Gastroesophageal sphincter (tissue), 3 donors: Measurements from ENCODE around the gene THBS1.

ENCODE experiments used
- CTCF ChIP-seq, 4 experiments: fragments of 200-600 bp in 2 of 4; fragments of 450-650 bp in 2 of 4; sonication (generic) in 1 of 4; IDR thresholded peaks; one replicate each; pipeline ENCODE4 v1.5.1; 2017 to 2019; ENCODE audit warnings: antibody characterized with exemption in 4 of 4, mild to moderate bottlenecking in 2 of 4, moderate library complexity in 2 of 4
- POLR2A ChIP-seq, 2 donors: fragments of 450-650 bp; IDR thresholded peaks; one replicate each; pipeline ENCODE4 v1.6.1; 2017; ENCODE audit warnings: antibody characterized with exemption in 2 of 2, mild to moderate bottlenecking in 2 of 2, moderate library complexity in 1 of 2
- POLR2AphosphoS5 ChIP-seq: sonication (generic); formaldehyde crosslinking; IDR thresholded peaks from one replicate; pipeline ENCODE4 v1.6.1; 2017; ENCODE audit warnings: antibody characterized with exemption

GRCh38 chr15:39573287-39573686 lies 7.6 kb upstream of the THBS1 start:
- TF ChIP-seq CTCF (IDR thresholded peaks at IDR 0.05), result no peak
- no peak for TF ChIP-seq POLR2A (IDR thresholded peaks at IDR 0.05)
- no peak for TF ChIP-seq POLR2AphosphoS5
